CD14-positive monocyte (primary cell): ENCODE results near the gene MCEE. TPM values are rescaled to one million over a fixed set of nuclear protein-coding genes. Genes with fewer than 3 reads are reported as not detected.

Source experiments
- DNase-seq, 3 donors: peaks; one replicate each; pipeline ENCODE4 v3.0.0-alpha.2; 2011 to 2022
- H2AFZ ChIP-seq: 2 replicates; pipeline ENCODE4 v1.6.0; 2012; ENCODE audit warnings: mild to moderate bottlenecking, low read depth, low read length, inconsistent platforms; ENCODE audit not compliant: insufficient read depth, poor library complexity, severe bottlenecking
- H3K27ac ChIP-seq, 2 donors: 1 replicate in 1 of 2; 2 replicates in 1 of 2; pipeline ENCODE4 v1.5.1; 2012 to 2013; ENCODE audit warnings: low read length in 2 of 2, control low read depth in 1 of 2, inconsistent platforms in 1 of 2, low read depth in 1 of 2, mild to moderate bottlenecking in 1 of 2
- H3K27me3 ChIP-seq, 2 donors: one replicate each; pipeline versions ENCODE4 v1.6.0 to v1.6.1; 2011 to 2013; ENCODE audit warnings: low read length in 2 of 2; ENCODE audit not compliant: control insufficient read depth in 2 of 2, insufficient read depth in 2 of 2
- H3K36me3 ChIP-seq, 2 donors: replicated peaks in 1 of 2; 1 replicate in 1 of 2; 2 replicates in 1 of 2; pipeline versions ENCODE4 v1.5.1 to v1.6.1; 2012 to 2013; ENCODE audit warnings: low read length in 2 of 2, control low read depth in 1 of 2, inconsistent platforms in 1 of 2, mild to moderate bottlenecking in 1 of 2; ENCODE audit not compliant: insufficient read depth in 2 of 2, control insufficient read depth in 1 of 2
- H3K4me1 ChIP-seq, 2 donors: 1 replicate in 1 of 2; 2 replicates in 1 of 2; pipeline versions ENCODE4 v1.5.1 to v1.6.1; 2012 to 2013; ENCODE audit warnings: low read length in 2 of 2, control low read depth in 1 of 2, inconsistent platforms in 1 of 2, mild to moderate bottlenecking in 1 of 2, moderate library complexity in 1 of 2; ENCODE audit not compliant: insufficient read depth in 2 of 2, control insufficient read depth in 1 of 2
- H3K4me2 ChIP-seq: replicated peaks from 2 replicates; pipeline ENCODE3; 2012; ENCODE audit warnings: low read length, moderate library complexity, mild to moderate bottlenecking; ENCODE audit not compliant: poor library complexity, severe bottlenecking; ENCODE audit errors: extremely low read depth
- H3K4me3 ChIP-seq, 3 experiments: fragments of 200-600 bp in 1 of 3; sonication (generic) in 1 of 3; replicated peaks in 1 of 3; 1 replicate in 2 of 3; 2 replicates in 1 of 3; pipeline ENCODE4 v1.5.1; 2011 to 2013; ENCODE audit warnings: low read length in 3 of 3, mild to moderate bottlenecking in 3 of 3, control low read depth in 2 of 3, low read depth in 2 of 3, inconsistent platforms in 1 of 3, moderate library complexity in 1 of 3
- H3K79me2 ChIP-seq: 2 replicates; pipeline ENCODE4 v1.6.0; 2012; ENCODE audit warnings: mild to moderate bottlenecking, control low read depth, inconsistent platforms, low read length, moderate library complexity; ENCODE audit not compliant: insufficient read depth
- H3K9ac ChIP-seq: 2 replicates; pipeline ENCODE4 v1.6.0; 2017; ENCODE audit warnings: low read length, mild to moderate bottlenecking; ENCODE audit not compliant: insufficient read depth, poor library complexity, severe bottlenecking
- H3K9me3 ChIP-seq, 2 donors: replicated peaks in 1 of 2; 1 replicate in 1 of 2; 2 replicates in 1 of 2; pipeline versions ENCODE4 v1.5.1 to v1.6.1; 2012 to 2013; ENCODE audit warnings: low read length in 2 of 2, control low read depth in 1 of 2; ENCODE audit not compliant: control insufficient read depth in 1 of 2, insufficient read depth in 1 of 2
- H4K20me1 ChIP-seq: 2 replicates; pipeline ENCODE4 v1.6.0; 2012; ENCODE audit warnings: mild to moderate bottlenecking, low read length, control low read depth, moderate library complexity; ENCODE audit not compliant: insufficient read depth
- H3K27ac Mint-ChIP-seq, 7 donors: one replicate each; pipeline ENCODE4 v1.8.0; 2020; ENCODE audit warnings: mild to moderate bottlenecking in 7 of 7, mixed read lengths in 7 of 7, moderate library complexity in 6 of 7, inconsistent platforms in 2 of 7
- H3K27me3 Mint-ChIP-seq, 3 donors: one replicate each; pipeline ENCODE4 v1.8.0; 2021 to 2022; ENCODE audit warnings: low read depth in 3 of 3, mild to moderate bottlenecking in 3 of 3, mixed read lengths in 3 of 3, moderate library complexity in 3 of 3, inconsistent platforms in 1 of 3
- H3K36me3 Mint-ChIP-seq, 2 donors: one replicate each; pipeline ENCODE4 v1.8.0; 2020; ENCODE audit warnings: mixed read lengths in 2 of 2, inconsistent platforms in 1 of 2, mild to moderate bottlenecking in 1 of 2
- H3K4me1 Mint-ChIP-seq: one replicate; pipeline ENCODE4 v1.8.0; 2020; ENCODE audit warnings: mild to moderate bottlenecking, mixed read lengths
- H3K4me3 Mint-ChIP-seq, 2 donors: one replicate each; pipeline ENCODE4 v1.8.0; 2020; ENCODE audit warnings: mild to moderate bottlenecking in 2 of 2, mixed read lengths in 2 of 2, moderate library complexity in 1 of 2
- H3K9me3 Mint-ChIP-seq, 7 donors: one replicate each; pipeline ENCODE4 v1.8.0; 2020 to 2022; ENCODE audit warnings: mixed read lengths in 7 of 7, mild to moderate bottlenecking in 6 of 7, moderate library complexity in 6 of 7, inconsistent platforms in 2 of 7
- CTCF ChIP-seq: fragments of 200-600 bp; IDR thresholded peaks from one replicate; pipeline ENCODE4 v1.8.0; 2022; ENCODE audit warnings: antibody characterized with exemption, mild to moderate bottlenecking
- WGBS: methylation state at CpG from one replicate; pipeline ENCODE4 v1.1.5; 2013; ENCODE audit warnings: missing lambda C conversion rate; ENCODE audit not compliant: insufficient coverage; 5-methylcytosine and 5-hydroxymethylcytosine counted together
- intact Hi-C, 2 donors: fragments of 100-400 bp; cut with micrococcal nuclease; formaldehyde crosslinking; loops; one replicate each; pipeline versions ENCODE4 v1.15.0 to v1.15.1; 2023
- polyA plus RNA-seq, 3 donors: library from polyadenylated mRNA; depleted of rRNA in 1 of 3; unstranded in 2 of 3; stranded (reverse) in 1 of 3; fragments of 300-500 nt in 2 of 3; fragments of >200 nt in 1 of 3; fragmentation: Illumina TruSeq in 2 of 3; gene quantifications; 1 replicate in 2 of 3; 2 replicates in 1 of 3; pipeline ENCODE4 v1.2.3, GENCODE V29; 2012 to 2021

MCEE gene
- polyA plus RNA-seq, 3 donors, result 9.3 to 29.0 (median 24.7) TPM

GRCh38 chr2:71125506-71126294 lies 4.3 kb downstream of the MCEE start:
- H3K27me3 Mint-ChIP-seq, result peaks cover 0 to 2% (median 0%) of the 10 kb centered on the region in 3 donors
- Histone ChIP-seq H3K9ac (no peak overlapping the region), H3K27me3 (no peaks in the 10 kb centered on the region), H3K9me3 (no peaks in the 10 kb centered on the region), H3K36me3 (peaks cover 27 to 36% of the 10 kb centered on the region in 2 donors), H3K4me2 (no peak overlapping the region), H3K79me2 (peaks cover 52% of the 10 kb centered on the region), H3K4me3 (no peak overlapping the region), H3K27ac (no peak overlapping the region), H2AFZ (no peak overlapping the region), H3K4me1 (peaks cover 8 to 21% of the 10 kb centered on the region in 2 donors), H4K20me1 (no peaks in the 10 kb centered on the region)
- peaks cover 21 to 29% of the 10 kb centered on the region in 2 donors for H3K36me3 Mint-ChIP-seq
- TF ChIP-seq CTCF, result no peak
- intact Hi-C loops, result no loop called here
- no peak overlapping the region for H3K27ac Mint-ChIP-seq
- DNase-seq, result no peak
- peaks cover 11% of the 10 kb centered on the region for H3K4me1 Mint-ChIP-seq
- WGBS, result 96% methylated on average over 3 of the region's 7 CpGs
- H3K4me3 Mint-ChIP-seq, result no peak overlapping the region
- H3K9me3 Mint-ChIP-seq, result peaks cover 0 to 2% (median 0%) of the 10 kb centered on the region in 7 donors

- Mint-ChIP-seq H3K9me3 (peaks cover 0 to 2% (median 0%) of the 10 kb centered on the region in 7 donors), H3K36me3 (peaks cover 46 to 48% of the 10 kb centered on the region in 2 donors), H3K27me3 (peaks cover 0 to 2% (median 0%) of the 10 kb centered on the region in 3 donors), H3K27ac (no peak overlapping the region), H3K4me1 (no peaks in the 10 kb centered on the region), H3K4me3 (no peak overlapping the region)
- Histone ChIP-seq H3K4me3 (no peak overlapping the region), H2AFZ (no peak overlapping the region), H3K27ac (no peak overlapping the region), H4K20me1 (no peaks in the 10 kb centered on the region), H3K9me3 (no peaks in the 10 kb centered on the region), H3K79me2 (peaks cover 30% of the 10 kb centered on the region), H3K9ac (no peak overlapping the region), H3K36me3 (peaks cover 40 to 66% of the 10 kb centered on the region in 2 donors), H3K27me3 (no peaks in the 10 kb centered on the region), H3K4me1 (no peaks in the 10 kb centered on the region), H3K4me2 (no peak overlapping the region)
- no peak for DNase-seq
- intact Hi-C loops, result no loop called here
- 95% methylated on average over 4 of the region's 7 CpGs for WGBS
- TF ChIP-seq CTCF, result no peak
These were observed 7.4 kb downstream of the MCEE start for GRCh38 chr2:71122387-71123298.
